Activated T-cell treated with anti-CD3 and anti-CD28 coated beads, Interleukin-2, amount 50 U/mL, for 48 hours (primary cell): ENCODE data around the gene PACSIN3.

Experiments used
- DNase-seq, 2 experiments: peaks; one replicate each; pipeline ENCODE4 v3.0.0-alpha.2; 2020

PACSIN3 gene

GRCh38 chr11:47152126-47152952, 33.9 kb downstream of the PACSIN3 start:
- no peak for DNase-seq

DNA sequence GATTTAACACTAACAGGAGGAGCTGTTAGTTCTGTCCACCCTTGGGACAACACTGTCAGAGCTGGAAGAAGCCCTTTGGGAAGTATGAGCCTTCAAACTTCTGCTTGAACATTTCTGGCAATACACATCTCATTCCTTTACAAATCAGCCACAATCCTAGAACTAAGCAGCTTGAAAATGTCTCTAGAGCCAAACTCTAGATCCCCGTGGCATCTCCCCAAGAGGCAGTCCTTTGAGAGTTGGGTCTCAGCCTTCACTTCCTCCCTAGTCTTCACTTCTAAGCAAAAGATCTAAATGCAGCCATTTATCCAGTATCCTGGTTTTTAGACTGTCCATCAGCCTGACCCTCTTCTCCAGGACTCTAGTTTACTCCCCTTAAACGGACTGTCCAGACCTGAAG, 36.5 kb downstream of the PACSIN3 start:
- DNase-seq: no peak

DNA sequence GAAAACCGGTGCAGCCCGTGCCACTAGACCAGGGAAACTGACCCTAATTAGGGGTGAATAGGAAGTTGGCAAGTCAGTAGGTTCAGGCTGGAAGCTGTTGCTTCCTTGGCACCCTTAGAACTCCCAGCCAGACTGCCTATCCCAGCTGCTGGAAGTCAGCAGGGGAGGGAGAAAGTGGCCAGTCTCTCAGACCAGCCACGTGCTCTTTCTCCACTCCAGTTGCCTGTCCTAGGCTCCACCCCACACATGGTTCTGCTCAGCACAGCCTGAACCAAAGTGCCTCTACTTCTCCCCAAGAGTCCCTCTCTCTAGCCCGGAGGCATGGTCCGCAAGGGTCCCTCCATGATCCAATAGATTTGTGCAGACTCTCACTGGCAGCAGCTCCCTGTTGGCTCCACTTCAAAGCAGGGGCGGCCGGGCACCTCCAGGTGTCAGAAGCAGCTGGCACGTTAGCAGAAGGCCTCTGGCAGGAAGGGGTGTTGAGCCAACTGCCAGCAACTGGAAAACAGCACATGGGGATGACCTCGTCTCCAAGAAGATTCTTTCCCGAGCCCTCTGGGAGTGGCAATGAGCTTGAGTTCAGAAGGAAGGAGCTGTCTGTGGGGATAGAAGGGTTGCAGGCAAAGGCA, 37.2 kb downstream of the PACSIN3 start:
- DNase-seq: no peak

DNA sequence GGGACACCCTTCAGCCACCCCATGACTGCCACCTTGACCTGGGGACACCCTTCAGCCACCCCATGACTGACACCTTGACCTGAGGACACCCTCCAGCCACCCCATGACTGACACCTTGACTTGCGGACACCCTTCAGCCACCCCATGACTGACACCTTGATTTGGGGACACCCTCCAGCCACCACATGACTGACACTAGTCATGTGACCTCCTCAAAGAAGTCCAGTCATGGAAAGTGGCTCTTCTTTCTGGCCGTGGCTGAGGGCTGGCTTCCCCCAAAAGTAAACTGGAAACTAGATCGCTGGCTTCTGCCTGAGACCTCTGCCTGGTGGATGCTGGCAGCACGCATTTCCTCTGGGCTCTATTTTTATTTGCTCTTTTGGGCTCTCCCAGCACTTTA, 38.0 kb downstream of the PACSIN3 start:
- no peak for DNase-seq

DNA sequence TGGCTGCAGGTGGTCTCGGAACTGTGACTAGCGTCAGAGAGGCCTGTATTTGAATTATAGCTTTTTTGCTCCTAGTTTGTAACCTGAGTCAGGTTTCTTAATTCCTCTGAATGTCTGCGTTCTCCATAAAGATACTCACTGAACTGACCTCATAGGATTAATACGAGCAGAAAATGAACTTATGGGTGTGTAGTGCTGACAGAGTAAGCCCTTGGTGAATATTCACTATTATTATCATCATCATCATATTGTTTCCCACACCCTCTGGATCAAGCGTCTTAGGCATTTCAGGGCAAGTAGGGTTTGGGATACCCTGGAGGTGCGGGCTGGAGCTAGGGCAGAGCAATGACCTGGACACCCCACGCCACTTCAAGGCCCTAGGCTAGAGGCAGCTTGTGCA, 38.6 kb downstream of the PACSIN3 start:
- DNase-seq: no peak

DNA sequence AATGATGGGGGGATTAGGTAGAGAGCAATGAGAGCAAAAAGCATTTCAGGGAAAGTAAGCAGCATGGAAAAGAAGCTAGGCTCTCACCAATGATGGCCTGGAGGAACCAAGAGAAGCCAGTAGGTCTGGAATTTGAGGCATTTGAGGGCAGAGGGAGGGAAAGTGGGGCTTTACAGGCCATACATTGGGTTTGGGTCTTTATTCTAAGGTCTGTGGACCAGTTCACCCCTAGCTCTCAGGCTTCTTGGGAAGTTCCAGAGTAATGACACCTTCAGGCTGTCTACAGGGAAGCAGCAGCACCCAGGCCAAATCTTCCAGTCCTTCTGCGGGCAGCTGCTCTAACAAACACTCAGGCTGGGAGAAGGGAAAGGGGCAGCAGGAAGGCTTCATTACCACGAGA, 39.0 kb downstream of the PACSIN3 start:
- no peak for DNase-seq

DNA sequence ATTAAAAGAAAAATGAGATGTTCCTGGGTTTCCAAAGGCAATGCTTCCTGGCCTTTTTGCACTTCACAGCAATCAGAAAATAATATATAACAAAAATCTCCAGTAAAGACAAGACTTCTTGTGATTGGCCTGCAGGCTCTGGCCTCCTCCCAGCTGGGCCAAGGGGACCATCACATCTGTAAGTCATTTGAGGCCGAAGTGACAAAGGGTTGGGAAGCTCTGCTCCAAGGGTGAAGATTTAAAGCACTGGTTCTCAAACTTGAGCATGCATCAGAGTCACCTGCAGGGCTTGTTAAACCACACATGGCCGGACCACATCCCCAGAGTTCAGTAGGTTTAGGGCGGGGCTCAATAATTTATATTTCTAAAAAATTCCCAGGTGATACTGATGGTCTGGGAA, 41.7 kb downstream of the PACSIN3 start:
- no peak for DNase-seq

- no peak for DNase-seq
Observed at GRCh38 chr11:47143322-47143721, 42.9 kb downstream of the PACSIN3 start.

- DNase-seq: no peak
Observed at GRCh38 chr11:47139878-47140277, 46.4 kb downstream of the PACSIN3 start.

GRCh38 chr11:47137476-47137875, 48.8 kb downstream of the PACSIN3 start:
- DNase-seq: no peak

- DNase-seq: no peak
Observed at GRCh38 chr11:47136921-47137320, 49.3 kb downstream of the PACSIN3 start.

- DNase-seq: no peak
Observed at GRCh38 chr11:47136327-47136726, 49.9 kb downstream of the PACSIN3 start.

DNA sequence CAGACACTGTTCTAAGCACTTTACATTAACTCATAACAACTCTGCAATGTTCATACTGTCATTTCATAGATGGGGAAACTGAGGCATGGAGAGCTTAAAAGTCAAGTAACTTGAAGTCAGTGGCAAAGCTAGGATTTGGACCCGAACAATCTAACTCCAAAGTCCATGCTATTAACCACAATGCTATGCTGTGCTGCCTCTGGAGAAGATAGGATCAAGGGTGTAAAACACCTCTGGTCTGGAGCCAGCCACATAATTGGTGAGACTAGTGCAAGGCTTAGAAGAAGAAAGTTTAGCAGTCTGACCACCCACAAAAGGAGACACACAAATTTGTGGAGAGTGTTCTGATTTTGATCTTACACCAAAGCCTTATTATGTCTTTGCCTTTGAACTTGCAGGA, 53.3 kb downstream of the PACSIN3 start:
- no peak for DNase-seq

- no peak for DNase-seq
Observed at GRCh38 chr11:47132490-47132889, 53.7 kb downstream of the PACSIN3 start.

GRCh38 chr11:47131136-47131535, 55.1 kb downstream of the PACSIN3 start:
- no peak for DNase-seq

GRCh38 chr11:47130543-47130942, 55.7 kb downstream of the PACSIN3 start:
- no peak for DNase-seq
